Adrenal gland (tissue), 5 donors: ENCODE results near the gene C16orf78.

Source experiments
- POLR2A ChIP-seq, 2 donors: fragments of 450-650 bp; IDR thresholded peaks; one replicate each; pipeline ENCODE4 v1.6.1; 2017; ENCODE audit warnings: antibody characterized with exemption in 2 of 2, mild to moderate bottlenecking in 2 of 2, moderate library complexity in 1 of 2
- TF ChIP-seq, protein P1 (sequence below), 6 experiments: fragments of 450-650 bp in 4 of 6; fragments of 200-600 bp in 2 of 6; sonication (generic) in 1 of 6; IDR thresholded peaks; 1 replicate in 5 of 6; 2 replicates in 1 of 6; pipeline versions ENCODE4 v1.5.1 to v1.8.0; 2016 to 2021; ENCODE audit warnings: antibody characterized with exemption in 6 of 6, mild to moderate bottlenecking in 2 of 6, moderate library complexity in 1 of 6
- donor health status: DM: no; HTN: no; CAD: no.

DNA sequence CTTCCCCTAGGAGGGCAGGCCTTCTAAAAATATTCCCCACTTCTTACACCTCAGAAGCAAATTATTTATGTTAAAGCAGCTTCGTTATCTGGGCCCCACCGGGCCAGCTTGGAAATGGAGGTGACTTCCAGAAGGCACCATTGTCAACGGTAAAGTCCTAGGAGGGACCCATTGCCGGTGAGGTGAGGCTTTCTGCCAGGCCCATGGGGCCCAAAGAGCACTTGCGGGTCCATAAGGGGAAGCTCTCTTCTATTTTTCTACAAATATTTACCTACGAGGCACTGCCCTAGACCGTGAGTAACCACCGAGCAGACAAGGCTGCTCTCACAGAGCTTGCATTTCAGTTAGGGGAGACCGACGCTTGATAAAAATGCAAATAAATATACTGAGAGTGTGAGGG is 41.5 kb downstream of the C16orf78 start:
- TF ChIP-seq, protein P1, sequence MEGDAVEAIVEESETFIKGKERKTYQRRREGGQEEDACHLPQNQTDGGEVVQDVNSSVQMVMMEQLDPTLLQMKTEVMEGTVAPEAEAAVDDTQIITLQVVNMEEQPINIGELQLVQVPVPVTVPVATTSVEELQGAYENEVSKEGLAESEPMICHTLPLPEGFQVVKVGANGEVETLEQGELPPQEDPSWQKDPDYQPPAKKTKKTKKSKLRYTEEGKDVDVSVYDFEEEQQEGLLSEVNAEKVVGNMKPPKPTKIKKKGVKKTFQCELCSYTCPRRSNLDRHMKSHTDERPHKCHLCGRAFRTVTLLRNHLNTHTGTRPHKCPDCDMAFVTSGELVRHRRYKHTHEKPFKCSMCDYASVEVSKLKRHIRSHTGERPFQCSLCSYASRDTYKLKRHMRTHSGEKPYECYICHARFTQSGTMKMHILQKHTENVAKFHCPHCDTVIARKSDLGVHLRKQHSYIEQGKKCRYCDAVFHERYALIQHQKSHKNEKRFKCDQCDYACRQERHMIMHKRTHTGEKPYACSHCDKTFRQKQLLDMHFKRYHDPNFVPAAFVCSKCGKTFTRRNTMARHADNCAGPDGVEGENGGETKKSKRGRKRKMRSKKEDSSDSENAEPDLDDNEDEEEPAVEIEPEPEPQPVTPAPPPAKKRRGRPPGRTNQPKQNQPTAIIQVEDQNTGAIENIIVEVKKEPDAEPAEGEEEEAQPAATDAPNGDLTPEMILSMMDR (IDR thresholded peaks at IDR 0.05): no peak
- TF ChIP-seq POLR2A (IDR thresholded peaks at IDR 0.05): no peak
